OCI-LY3 (cell line): Measurements from ENCODE around the gene MACIR.

Experiments used
- CTCF ChIP-seq: fragments of 200-600, 300-600 bp; sonication (generic); IDR thresholded peaks from 2 replicates; pipeline ENCODE4 v1.5.1; 2014; ENCODE audit warnings: antibody characterized with exemption, low read length, low read depth
- EZH2phosphoT487 ChIP-seq: fragments of 200-600 bp; shearing (Covaris generic); IDR thresholded peaks from 2 replicates; pipeline ENCODE4 v1.6.1; 2018; ENCODE audit warnings: antibody characterized with exemption, mixed run types, low read depth

DNA sequence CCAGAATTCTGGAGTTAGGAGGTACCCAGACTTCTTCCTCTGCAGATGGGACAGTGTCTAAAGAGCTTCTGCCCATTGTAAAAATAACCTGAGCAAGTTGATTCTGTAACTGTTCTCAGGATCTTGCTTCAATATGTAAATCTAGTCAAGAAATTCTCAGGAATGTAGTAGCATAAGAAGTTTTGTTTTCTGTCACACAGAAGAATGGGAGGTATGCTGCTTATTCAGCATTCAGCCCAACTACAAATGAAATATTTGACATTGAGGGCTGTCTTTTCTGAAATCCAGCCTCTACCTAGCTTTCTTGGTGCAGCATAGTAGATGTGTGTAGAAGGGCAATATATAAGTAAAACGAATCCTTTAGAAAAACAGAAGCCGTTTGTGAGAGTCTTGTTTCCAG is 13.8 kb downstream of the MACIR start:
- TF ChIP-seq CTCF (no peak), EZH2phosphoT487 (no peak)
